Thyroid gland (tissue), 4 donors: ENCODE data around the gene FLII. TPM values are rescaled to one million over a fixed set of nuclear protein-coding genes. Genes with fewer than 3 reads are reported as not detected.
"Not testable (repeated sequence)": the region's sequence is repeated elsewhere in the genome, so short reads cannot be mapped to it uniquely, and the experiment has no call there.

Experiments
- DNase-seq, 2 donors: peaks; one replicate each; pipeline ENCODE4 v3.0.0-alpha.2; 2019
- H3K27ac ChIP-seq, 3 donors: fragments of 200-600 bp; sonication (generic); 1 replicate in 2 of 3; 2 replicates in 1 of 3; pipeline ENCODE4 v1.5.1; 2016 to 2019; ENCODE audit warnings: mild to moderate bottlenecking in 1 of 3, moderate library complexity in 1 of 3
- H3K27me3 ChIP-seq: fragments of 200-600 bp; sonication (generic); one replicate; pipeline ENCODE4 v1.5.1; 2019
- H3K36me3 ChIP-seq, 2 donors: fragments of 200-600 bp; sonication (generic); one replicate each; pipeline ENCODE4 v1.5.1; 2016 to 2019
- H3K4me1 ChIP-seq, 2 donors: fragments of 200-600 bp; sonication (generic); one replicate each; pipeline ENCODE4 v1.5.1; 2017 to 2019
- H3K4me3 ChIP-seq, 3 donors: fragments of 200-600 bp; sonication (generic); replicated peaks in 1 of 3; 1 replicate in 2 of 3; 2 replicates in 1 of 3; pipeline ENCODE4 v1.5.1; 2016; ENCODE audit warnings: mild to moderate bottlenecking in 1 of 3
- H3K9me3 ChIP-seq: fragments of 200-600 bp; sonication (generic); one replicate; pipeline ENCODE4 v1.5.1; 2017
- POLR2A ChIP-seq, 2 donors: fragments of 450-650 bp; IDR thresholded peaks; one replicate each; pipeline ENCODE4 v1.6.1; 2017; ENCODE audit warnings: antibody characterized with exemption in 2 of 2, mild to moderate bottlenecking in 2 of 2, moderate library complexity in 1 of 2
- WGBS, 2 donors: methylation state at CpG; one replicate each; pipeline ENCODE4 v1.1.5; 2017; 5-methylcytosine and 5-hydroxymethylcytosine counted together
- intact Hi-C: fragments of 100-400 bp; cut with DNase I; formaldehyde crosslinking; loops from one replicate; pipeline ENCODE4 v1.15.1; 2023
- total RNA-seq, 4 donors: library from RNA; depleted of rRNA; stranded (reverse); fragments of >200 nt; gene quantifications; one replicate each; pipeline ENCODE4 v1.2.3, GENCODE V29; 2016
- TF ChIP-seq, protein P1 (sequence below), 6 experiments: fragments of 200-600 bp in 3 of 6; fragments of 450-650 bp in 3 of 6; sonication (generic) in 3 of 6; IDR thresholded peaks; one replicate each; pipeline ENCODE4 v1.5.1; 2016 to 2019; ENCODE audit warnings: antibody characterized with exemption in 6 of 6, mild to moderate bottlenecking in 2 of 6, inconsistent platforms in 1 of 6, moderate library complexity in 1 of 6

Gene FLII
- 100 to 1,000 TPM; 231 to 259 (median 241) TPM for total RNA-seq

DNA sequence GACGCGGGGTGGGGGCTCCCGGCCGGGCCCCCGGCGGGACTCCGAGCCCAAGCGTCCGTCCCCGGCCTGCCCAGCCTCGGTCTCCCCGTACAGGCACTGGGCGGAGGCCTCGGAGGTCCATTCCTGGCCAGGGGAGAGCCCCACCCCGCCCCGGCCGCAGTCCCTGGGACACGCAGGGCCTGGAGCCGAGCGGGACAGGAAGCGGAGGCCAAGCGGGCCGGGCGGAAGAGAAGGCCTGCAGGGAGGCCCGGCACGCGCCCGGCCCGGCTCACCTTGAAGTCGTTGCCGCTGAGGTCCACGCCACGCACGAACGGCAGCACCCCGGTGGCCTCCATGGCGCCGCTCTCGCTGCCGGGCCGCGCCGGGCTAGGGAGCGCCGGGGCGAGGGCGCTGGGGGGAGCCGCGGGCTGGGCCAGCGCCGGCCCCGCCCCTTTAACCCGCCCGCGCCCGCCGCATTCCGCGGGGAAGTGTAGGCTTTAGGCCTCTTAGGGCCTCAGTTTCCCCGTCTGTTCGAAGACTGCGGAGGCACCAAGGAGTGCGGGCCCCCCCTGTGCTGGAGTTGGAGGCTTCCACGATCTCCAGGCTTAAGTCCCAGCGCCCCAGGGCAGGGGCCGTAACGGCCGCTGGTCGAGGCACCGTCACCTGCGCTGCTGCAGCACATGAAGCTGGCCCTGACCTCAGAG is at the start of gene FLII:
TSS of gene FLII (minus strand) at position 383 of the 683 bp plus-strand sequence. CDS start at position 335, 48 bp downstream.
- Histone ChIP-seq H3K4me1 (peaks cover 38 to 50% of the 10 kb centered on the region in 2 donors), H3K9me3 (no peaks in the 10 kb centered on the region), H3K27me3 (no peaks in the 10 kb centered on the region), H3K4me3 (peak within 1 kb of the TSS; percentile 38 to 99 (median 62)), H3K27ac (peak within 1 kb of the TSS; percentile 84 to 97 (median 95)), H3K36me3 (peaks cover 24 to 32% of the 10 kb centered on the region in 2 donors)
- peak; percentile 56 to 64 for DNase-seq
- intact Hi-C loops: loop anchor here (5.0 kb wide), 1 partner anchor 59 kb away; the partner anchor contains the start of gene SMCR8
- WGBS, 2 donors: 5% methylated on average over 22 of the region's 71 CpGs; no CpG with 5 or more reads in 1 of the 2 donors
- TF ChIP-seq POLR2A (IDR thresholded peaks at IDR 0.05): peak; percentile 84 to 86
- TF ChIP-seq, protein P1, sequence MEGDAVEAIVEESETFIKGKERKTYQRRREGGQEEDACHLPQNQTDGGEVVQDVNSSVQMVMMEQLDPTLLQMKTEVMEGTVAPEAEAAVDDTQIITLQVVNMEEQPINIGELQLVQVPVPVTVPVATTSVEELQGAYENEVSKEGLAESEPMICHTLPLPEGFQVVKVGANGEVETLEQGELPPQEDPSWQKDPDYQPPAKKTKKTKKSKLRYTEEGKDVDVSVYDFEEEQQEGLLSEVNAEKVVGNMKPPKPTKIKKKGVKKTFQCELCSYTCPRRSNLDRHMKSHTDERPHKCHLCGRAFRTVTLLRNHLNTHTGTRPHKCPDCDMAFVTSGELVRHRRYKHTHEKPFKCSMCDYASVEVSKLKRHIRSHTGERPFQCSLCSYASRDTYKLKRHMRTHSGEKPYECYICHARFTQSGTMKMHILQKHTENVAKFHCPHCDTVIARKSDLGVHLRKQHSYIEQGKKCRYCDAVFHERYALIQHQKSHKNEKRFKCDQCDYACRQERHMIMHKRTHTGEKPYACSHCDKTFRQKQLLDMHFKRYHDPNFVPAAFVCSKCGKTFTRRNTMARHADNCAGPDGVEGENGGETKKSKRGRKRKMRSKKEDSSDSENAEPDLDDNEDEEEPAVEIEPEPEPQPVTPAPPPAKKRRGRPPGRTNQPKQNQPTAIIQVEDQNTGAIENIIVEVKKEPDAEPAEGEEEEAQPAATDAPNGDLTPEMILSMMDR (IDR thresholded peaks at IDR 0.05): no peak

DNA sequence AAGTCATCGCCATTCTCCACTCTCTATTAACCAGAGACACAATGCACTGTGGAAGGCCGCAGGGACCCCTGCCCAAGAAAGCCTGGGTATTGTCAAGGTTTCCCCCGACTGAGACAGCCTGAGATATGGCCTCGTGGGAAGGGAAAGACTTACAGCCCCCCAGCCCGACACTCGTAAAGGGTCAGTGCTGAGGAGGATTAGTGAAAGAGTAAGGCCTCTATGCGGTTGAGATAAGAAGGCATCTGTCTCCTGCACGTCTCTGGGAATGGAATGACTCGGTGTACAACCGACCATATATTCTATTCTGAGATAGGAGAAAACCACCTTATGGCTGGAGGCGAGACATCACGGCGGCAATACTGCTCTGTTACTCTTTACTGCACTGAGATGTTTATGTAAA is 44.7 kb upstream of the FLII start:
- H3K27me3 ChIP-seq, DNase-seq, H3K27ac ChIP-seq, H3K9me3 ChIP-seq, H3K4me1 ChIP-seq, H3K4me3 ChIP-seq, intact Hi-C loops: not testable (repeated sequence)
- H3K36me3 ChIP-seq: peaks cover 39 to 62% of the 10 kb centered on the region in 2 donors
- WGBS, 2 donors: 94 to 95% methylated on average over 13 of the region's 13 CpGs

DNA sequence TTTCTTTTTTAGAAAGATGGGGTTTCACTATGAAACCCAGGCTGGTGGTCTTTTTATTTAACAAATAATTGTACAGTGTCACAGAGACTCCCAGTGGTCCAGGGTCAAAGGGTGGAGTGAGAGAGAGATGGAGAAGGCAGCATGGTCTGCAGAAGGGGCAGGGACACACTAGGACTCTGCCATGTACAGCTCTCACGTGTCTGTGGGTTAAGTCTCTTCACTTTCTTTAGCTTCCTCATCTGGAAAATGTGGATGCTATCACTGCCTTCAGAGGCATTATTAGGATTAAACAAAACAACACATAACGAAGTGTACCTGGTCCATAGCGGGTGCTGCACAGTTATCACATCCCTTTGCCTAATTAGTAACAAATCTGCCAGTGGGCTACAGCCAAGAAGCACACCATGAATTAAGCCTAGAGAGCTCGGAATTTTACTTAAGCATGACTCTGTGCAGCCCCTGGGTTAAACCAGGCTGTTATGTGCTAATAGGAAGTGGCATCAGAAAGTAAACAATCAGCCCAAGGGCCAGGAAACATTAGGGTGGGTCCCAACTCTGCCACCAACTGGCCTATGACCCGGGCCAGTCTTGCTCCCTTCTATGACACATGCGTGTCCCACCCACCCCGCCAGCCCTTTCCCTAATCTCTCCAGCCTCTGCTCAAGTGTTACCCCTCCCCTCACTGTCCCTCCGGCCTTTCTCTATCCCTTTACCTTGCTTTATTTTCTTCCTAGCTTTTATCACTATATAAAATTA is 42.4 kb upstream of the FLII start:
- no peak for TF ChIP-seq POLR2A (IDR thresholded peaks at IDR 0.05)
- TF ChIP-seq, protein P1 (IDR thresholded peaks at IDR 0.05): no peak
- no peak for DNase-seq
- Histone ChIP-seq H3K4me3 (no peak overlapping the region), H3K9me3 (no peaks in the 10 kb centered on the region), H3K27ac (no peak overlapping the region), H3K36me3 (peaks cover 22 to 49% of the 10 kb centered on the region in 2 donors), H3K4me1 (no peaks in the 10 kb centered on the region), H3K27me3 (no peaks in the 10 kb centered on the region)
- 87 to 89% methylated on average over 8 of the region's 8 CpGs for WGBS, 2 donors
- intact Hi-C loops: no loop called here

DNA sequence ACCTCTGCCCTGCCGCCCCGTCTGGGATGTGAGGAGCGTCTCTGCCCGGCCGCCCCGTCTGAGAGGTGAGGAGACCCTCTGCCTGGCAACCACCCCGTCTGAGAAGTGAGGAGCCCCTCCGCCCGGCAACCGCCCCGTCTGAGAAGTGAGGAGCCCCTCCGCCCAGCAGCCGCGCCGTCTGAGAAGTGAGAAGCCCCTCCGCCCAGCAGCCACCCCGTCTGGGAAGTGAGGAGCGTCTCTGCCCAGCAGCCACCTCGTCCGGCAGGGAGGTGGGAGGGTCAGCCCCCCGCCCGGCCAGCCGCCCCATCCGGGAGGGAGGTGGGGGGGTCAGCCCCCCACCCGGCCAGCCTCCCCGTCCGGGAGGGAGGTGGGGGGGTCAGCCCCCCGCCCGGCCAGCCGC is 39.5 kb upstream of the FLII start:
- WGBS, 2 donors: no CpG with 5 or more reads among the region's 30 CpGs
- H3K27ac ChIP-seq, H3K9me3 ChIP-seq, intact Hi-C loops, DNase-seq, H3K4me1 ChIP-seq, H3K27me3 ChIP-seq, H3K4me3 ChIP-seq: not testable (repeated sequence)
- peaks cover 12 to 42% of the 10 kb centered on the region in 2 donors for H3K36me3 ChIP-seq

DNA sequence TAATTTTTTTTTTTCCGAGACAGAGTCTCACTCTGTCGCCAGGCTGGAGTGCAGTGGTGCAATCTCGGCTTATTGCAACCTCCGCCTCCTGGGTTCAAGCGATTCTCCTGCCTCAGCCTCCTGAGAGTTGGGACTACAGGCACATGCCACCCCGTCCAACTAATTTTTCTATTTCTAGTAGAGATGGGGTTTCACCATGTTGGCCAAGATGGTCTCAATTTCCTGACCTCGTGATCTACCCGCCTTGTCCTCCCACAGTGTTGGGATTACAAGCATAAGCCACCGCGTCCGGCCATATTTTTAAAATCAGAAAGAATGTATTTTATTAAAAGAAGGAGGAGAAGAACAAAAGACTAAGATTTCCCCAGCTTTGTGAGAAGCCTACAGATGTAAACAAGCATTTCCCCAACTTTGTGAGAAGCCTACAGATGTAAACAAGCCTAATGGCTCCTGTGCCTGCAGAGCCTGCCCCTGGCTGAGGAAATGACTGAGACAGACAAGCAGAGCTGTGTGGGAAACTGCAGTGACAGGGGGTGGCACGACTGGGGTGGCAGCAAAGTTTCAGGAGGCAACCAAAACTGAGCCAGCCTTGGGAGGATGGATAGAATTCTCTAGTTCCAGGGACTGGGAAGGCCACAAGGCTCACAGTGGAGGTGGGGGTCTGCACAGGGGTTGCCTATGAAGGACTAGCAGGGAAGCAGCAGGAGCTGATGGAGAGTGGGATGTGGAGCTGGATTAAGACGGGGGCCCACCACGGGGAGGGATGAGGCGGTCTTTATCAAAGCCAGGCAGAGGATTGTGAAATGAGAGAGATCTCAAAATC is 33.4 kb upstream of the FLII start:
- Histone ChIP-seq H3K27ac (no peak overlapping the region), H3K9me3 (no peaks in the 10 kb centered on the region), H3K4me1 (no peaks in the 10 kb centered on the region), H3K27me3 (no peaks in the 10 kb centered on the region), H3K4me3 (no peak overlapping the region), H3K36me3 (peaks cover 15 to 45% of the 10 kb centered on the region in 2 donors)
- intact Hi-C loops: no loop called here
- DNase-seq: no peak
- 94 to 96% methylated on average over 15 of the region's 15 CpGs for WGBS, 2 donors
- no peak for TF ChIP-seq POLR2A (IDR thresholded peaks at IDR 0.05)
- TF ChIP-seq, protein P1 (IDR thresholded peaks at IDR 0.05): no peak
